HG02798 (cell line): Measurements from ENCODE around the gene DNAJB1.

Experiments used
- ATAC-seq: cut with Tn5 transposase; IDR thresholded peaks from one replicate; pipeline ENCODE4 v1.9.1; 2021; ENCODE audit warnings: mild to moderate bottlenecking; ENCODE audit not compliant: unreplicated experiment, poor library complexity

Gene DNAJB1

GRCh38 chr19:14502334-14503092 lies 15.7 kb downstream of the DNAJB1 start:
- ATAC-seq: no peak

- ATAC-seq: no peak
Observed at GRCh38 chr19:14497228-14497921, 20.8 kb downstream of the DNAJB1 start.

- no peak for ATAC-seq
Observed at GRCh38 chr19:14496834-14497227, 21.4 kb downstream of the DNAJB1 start.

- peak; percentile 89 for ATAC-seq
Observed at GRCh38 chr19:14496029-14496833, 22.0 kb downstream of the DNAJB1 start, which contains the start of gene GIPC1. Gene GIPC1, minus strand, starts transcription at chr19:14496127. Its CDS starts 13,151 bp downstream, at chr19:14482976.

GRCh38 chr19:14495672-14496028 lies 22.5 kb downstream of the DNAJB1 start:
- no peak for ATAC-seq

- ATAC-seq: no peak
Observed at GRCh38 chr19:14494910-14495671, 23.1 kb downstream of the DNAJB1 start.

GRCh38 chr19:14494411-14494810 lies 23.8 kb downstream of the DNAJB1 start:
- ATAC-seq: no peak

GRCh38 chr19:14492756-14493337 lies 25.4 kb downstream of the DNAJB1 start:
- ATAC-seq: no peak

GRCh38 chr19:14487370-14488125 lies 30.6 kb downstream of the DNAJB1 start:
- ATAC-seq: no peak

GRCh38 chr19:14482172-14482941 lies 35.8 kb downstream of the DNAJB1 start:
- no peak for ATAC-seq

- no peak for ATAC-seq
Observed at GRCh38 chr19:14480700-14481079, 37.5 kb downstream of the DNAJB1 start.

- ATAC-seq: no peak
Observed at GRCh38 chr19:14479975-14480699, 38.1 kb downstream of the DNAJB1 start.

GRCh38 chr19:14479309-14479974 lies 38.8 kb downstream of the DNAJB1 start:
- no peak for ATAC-seq

GRCh38 chr19:14478113-14478545 lies 40.1 kb downstream of the DNAJB1 start:
- ATAC-seq: no peak

- no peak for ATAC-seq
Observed at GRCh38 chr19:14477418-14478112, 40.6 kb downstream of the DNAJB1 start.

- ATAC-seq: no peak
Observed at GRCh38 chr19:14476673-14477401, 41.4 kb downstream of the DNAJB1 start.
